ENCODE results near the gene CST6. TPM values are rescaled to one million over a fixed set of nuclear protein-coding genes. Genes with fewer than 3 reads are reported as not detected.
"Not testable (repeated sequence)": the region's sequence is repeated elsewhere in the genome, so short reads cannot be mapped to it uniquely, and the experiment has no call there.

The CST6 gene
- total RNA-seq, 1 donor from 2014 or later, result 53.4 TPM

DNA sequence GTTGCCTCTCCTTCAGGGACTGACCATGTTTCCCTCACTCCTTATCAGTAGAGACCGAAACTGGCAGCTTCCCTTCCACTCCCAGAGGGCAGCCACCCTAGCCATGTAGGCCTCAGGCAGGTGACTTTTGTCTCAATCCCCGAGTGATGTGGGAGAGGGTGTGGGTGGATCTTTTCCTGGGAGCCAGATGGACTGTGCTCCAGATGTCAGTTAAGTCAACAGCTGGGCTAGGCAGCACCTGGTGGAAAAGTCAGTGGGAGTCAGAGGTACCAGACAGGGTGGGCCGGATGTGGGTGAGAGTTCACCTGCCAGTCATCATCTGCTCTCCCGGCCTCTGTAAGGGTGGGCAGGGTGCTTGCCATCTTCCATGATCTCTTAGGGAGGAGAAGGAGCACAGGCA is 7.6 kb upstream of the CST6 start:
- TF ChIP-seq, protein P1, sequence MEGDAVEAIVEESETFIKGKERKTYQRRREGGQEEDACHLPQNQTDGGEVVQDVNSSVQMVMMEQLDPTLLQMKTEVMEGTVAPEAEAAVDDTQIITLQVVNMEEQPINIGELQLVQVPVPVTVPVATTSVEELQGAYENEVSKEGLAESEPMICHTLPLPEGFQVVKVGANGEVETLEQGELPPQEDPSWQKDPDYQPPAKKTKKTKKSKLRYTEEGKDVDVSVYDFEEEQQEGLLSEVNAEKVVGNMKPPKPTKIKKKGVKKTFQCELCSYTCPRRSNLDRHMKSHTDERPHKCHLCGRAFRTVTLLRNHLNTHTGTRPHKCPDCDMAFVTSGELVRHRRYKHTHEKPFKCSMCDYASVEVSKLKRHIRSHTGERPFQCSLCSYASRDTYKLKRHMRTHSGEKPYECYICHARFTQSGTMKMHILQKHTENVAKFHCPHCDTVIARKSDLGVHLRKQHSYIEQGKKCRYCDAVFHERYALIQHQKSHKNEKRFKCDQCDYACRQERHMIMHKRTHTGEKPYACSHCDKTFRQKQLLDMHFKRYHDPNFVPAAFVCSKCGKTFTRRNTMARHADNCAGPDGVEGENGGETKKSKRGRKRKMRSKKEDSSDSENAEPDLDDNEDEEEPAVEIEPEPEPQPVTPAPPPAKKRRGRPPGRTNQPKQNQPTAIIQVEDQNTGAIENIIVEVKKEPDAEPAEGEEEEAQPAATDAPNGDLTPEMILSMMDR (conservative IDR thresholded peaks at IDR 0.05; ENCODE audit: low read depth, low read length), result no peak
- no peak for DNase-seq (ENCODE audit: low read depth)
- H3K4me3 ChIP-seq (ENCODE audit: low read depth, low read length), result no peak overlapping the region

DNA sequence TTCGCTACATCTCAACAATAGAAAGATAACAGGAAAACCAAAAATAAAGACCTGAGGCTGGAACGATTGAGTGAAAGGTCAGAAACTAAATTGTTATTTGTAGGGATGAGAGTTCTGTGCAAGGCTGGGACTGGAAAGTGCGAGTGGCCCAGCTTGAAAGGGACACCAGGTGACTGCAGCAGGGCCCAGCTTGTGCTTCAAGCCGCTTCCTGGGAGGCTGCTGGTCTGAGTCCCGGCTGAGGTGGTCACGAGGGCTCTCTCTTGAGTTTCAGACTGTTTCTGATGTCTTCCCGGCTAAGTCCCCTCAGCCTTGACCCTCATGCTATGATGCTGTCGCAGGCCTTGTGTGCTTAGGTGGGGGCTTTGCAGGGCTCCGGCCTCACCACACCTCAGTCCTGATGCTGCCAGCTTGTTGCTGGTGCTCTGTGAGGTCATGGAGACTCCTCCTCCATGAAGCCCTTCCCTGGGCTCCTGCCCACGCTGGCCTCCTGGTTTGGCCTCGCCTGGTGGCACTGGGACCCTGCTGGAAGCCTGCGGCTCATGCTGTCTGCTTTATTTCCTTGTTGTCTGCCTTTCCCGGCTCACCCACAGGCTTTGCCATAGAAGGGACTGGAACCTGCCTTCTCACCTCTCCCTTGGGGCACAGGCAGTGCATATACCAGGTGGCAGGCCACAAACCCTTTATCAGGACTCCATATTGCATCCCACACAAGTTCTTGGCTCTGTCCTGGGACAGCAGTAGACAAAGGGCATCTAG is 5.5 kb upstream of the CST6 start:
- no peak for DNase-seq (ENCODE audit: low read depth)
- no peak overlapping the region for H3K4me3 ChIP-seq (ENCODE audit: low read depth, low read length)
- TF ChIP-seq, protein P1 (conservative IDR thresholded peaks at IDR 0.05; ENCODE audit: low read depth, low read length), result no peak

- DNase-seq (ENCODE audit: low read depth), result no peak
- TF ChIP-seq, protein P1 (conservative IDR thresholded peaks at IDR 0.05; ENCODE audit: low read depth, low read length), result no peak
- no peak overlapping the region for H3K4me3 ChIP-seq (ENCODE audit: low read depth, low read length)
Observed at GRCh38 chr11:66006891-66007176, 5.0 kb upstream of the CST6 start.

DNA sequence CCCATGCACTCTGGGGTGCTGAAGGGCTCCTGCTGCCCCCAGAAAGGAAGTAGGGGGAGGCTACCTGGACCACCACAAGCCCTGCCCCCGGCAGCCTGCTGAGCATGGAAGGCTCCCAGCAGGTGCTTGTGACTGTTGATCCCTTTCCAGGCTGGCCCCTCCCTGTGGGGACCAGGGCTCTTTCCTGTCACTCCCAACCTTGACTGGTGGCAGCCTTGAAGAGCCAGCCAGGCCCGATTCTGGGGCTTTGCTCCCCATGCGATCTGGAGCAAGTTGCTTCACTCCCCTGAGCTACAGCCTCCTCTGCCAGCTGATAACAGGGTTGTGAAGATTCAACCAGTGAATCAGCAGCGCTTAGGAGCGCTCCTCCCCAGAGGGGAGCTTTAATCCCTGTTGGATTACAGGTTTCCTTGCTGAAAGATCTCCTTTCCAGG is 4.6 kb upstream of the CST6 start:
- no peak overlapping the region for H3K4me3 ChIP-seq (ENCODE audit: low read depth, low read length)
- TF ChIP-seq, protein P1 (conservative IDR thresholded peaks at IDR 0.05; ENCODE audit: low read depth, low read length), result no peak
- DNase-seq (ENCODE audit: low read depth), result no peak

- DNase-seq (ENCODE audit: low read depth), result no peak
- TF ChIP-seq, protein P1 (conservative IDR thresholded peaks at IDR 0.05; ENCODE audit: low read depth, low read length), result no peak
- H3K4me3 ChIP-seq (ENCODE audit: low read depth, low read length), result no peak overlapping the region
Observed at GRCh38 chr11:66008095-66008467, 3.7 kb upstream of the CST6 start.

GRCh38 chr11:66008468-66009101 is 3.2 kb upstream of the CST6 start:
- TF ChIP-seq, protein P1 (conservative IDR thresholded peaks at IDR 0.05; ENCODE audit: low read depth, low read length), result no peak
- H3K4me3 ChIP-seq (ENCODE audit: low read depth, low read length), result no peak overlapping the region
- DNase-seq (ENCODE audit: low read depth), result no peak

DNA sequence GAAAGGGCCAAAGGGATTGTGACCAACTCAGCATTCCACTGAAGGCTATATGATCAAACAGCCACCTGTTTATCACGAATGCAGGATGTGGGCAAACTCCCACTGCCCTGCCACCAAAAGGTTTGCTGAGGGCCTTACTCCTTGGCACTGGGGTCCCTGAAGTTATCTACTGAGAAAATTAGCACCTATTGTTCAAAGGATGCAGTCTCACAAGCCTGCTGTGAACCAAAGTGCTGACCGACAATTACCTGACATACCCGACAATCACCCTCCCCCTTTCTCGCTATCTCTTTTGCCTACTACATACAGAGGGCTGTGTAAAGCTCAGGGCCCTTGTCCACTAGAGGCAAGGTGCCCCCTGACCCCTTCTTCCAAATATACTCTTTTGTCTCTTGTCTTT is 1.8 kb upstream of the CST6 start:
- not testable (repeated sequence) for H3K4me3 ChIP-seq (ENCODE audit: low read depth, low read length); DNase-seq (ENCODE audit: low read depth)
